ENCODE results near the gene PPP1R12B. TPM values are rescaled to one million over a fixed set of nuclear protein-coding genes. Genes with fewer than 3 reads are reported as not detected.
A peak's percentile ranks its signal among the peaks of the same experiment; 100 is the strongest.
"Not testable (repeated sequence)": the region's sequence is repeated elsewhere in the genome, so short reads cannot be mapped to it uniquely, and the experiment has no call there.

The PPP1R12B gene
- total RNA-seq, 2 donors from 2014 or later, result 21.6 to 26.0 TPM

- Mint-ChIP-seq H3K27me3 (no peaks in the 10 kb centered on the region), H3K36me3 (ENCODE audit: low read depth) (no peaks in the 10 kb centered on the region), H3K4me3 (no peak overlapping the region), H3K4me1 (no peaks in the 10 kb centered on the region), H3K9me3 (no peaks in the 10 kb centered on the region), H3K27ac (no peak overlapping the region)
- no peak for ATAC-seq (replicated peaks)
Measured at GRCh38 chr1:202596638-202597037, 248.1 kb downstream of the PPP1R12B start.

GRCh38 chr1:202597090-202597761, 248.7 kb downstream of the PPP1R12B start:
- Mint-ChIP-seq H3K9me3 (no peaks in the 10 kb centered on the region), H3K4me3 (no peak overlapping the region), H3K4me1 (no peaks in the 10 kb centered on the region), H3K27me3 (no peaks in the 10 kb centered on the region), H3K36me3 (ENCODE audit: low read depth) (no peaks in the 10 kb centered on the region), H3K27ac (peak overlapping the region; percentile 2)
- ATAC-seq (replicated peaks), result no peak

- H3K27me3 Mint-ChIP-seq, result no peaks in the 10 kb centered on the region
- no peaks in the 10 kb centered on the region for H3K9me3 Mint-ChIP-seq
- H3K36me3 Mint-ChIP-seq (ENCODE audit: low read depth), result no peaks in the 10 kb centered on the region
- no peaks in the 10 kb centered on the region for H3K4me1 Mint-ChIP-seq
- no peak overlapping the region for H3K4me3 Mint-ChIP-seq
- peak; percentile 60 for ATAC-seq (replicated peaks)
- H3K27ac Mint-ChIP-seq, result no peak overlapping the region
Measured at GRCh38 chr1:202599669-202600431, 251.4 kb downstream of the PPP1R12B start.

- H3K27me3 Mint-ChIP-seq, result no peaks in the 10 kb centered on the region
- H3K36me3 Mint-ChIP-seq (ENCODE audit: low read depth), result no peaks in the 10 kb centered on the region
- H3K9me3 Mint-ChIP-seq, result no peaks in the 10 kb centered on the region
- no peaks in the 10 kb centered on the region for H3K4me1 Mint-ChIP-seq
- H3K27ac Mint-ChIP-seq, result no peak overlapping the region
- no peak overlapping the region for H3K4me3 Mint-ChIP-seq
- ATAC-seq (replicated peaks), result no peak
Measured at GRCh38 chr1:202600432-202601041, 252.0 kb downstream of the PPP1R12B start.

- no peaks in the 10 kb centered on the region for H3K36me3 Mint-ChIP-seq (ENCODE audit: low read depth)
- no peak overlapping the region for H3K27ac Mint-ChIP-seq
- H3K9me3 Mint-ChIP-seq, result no peaks in the 10 kb centered on the region
- no peaks in the 10 kb centered on the region for H3K4me1 Mint-ChIP-seq
- no peak for ATAC-seq (replicated peaks)
- H3K27me3 Mint-ChIP-seq, result no peaks in the 10 kb centered on the region
- H3K4me3 Mint-ChIP-seq, result no peak overlapping the region
Measured at GRCh38 chr1:202603435-202603834, 254.9 kb downstream of the PPP1R12B start.

GRCh38 chr1:202605515-202605914, 257.0 kb downstream of the PPP1R12B start:
- no peaks in the 10 kb centered on the region for H3K36me3 Mint-ChIP-seq (ENCODE audit: low read depth)
- H3K4me3 Mint-ChIP-seq, result no peak overlapping the region
- no peaks in the 10 kb centered on the region for H3K9me3 Mint-ChIP-seq
- no peaks in the 10 kb centered on the region for H3K27me3 Mint-ChIP-seq
- ATAC-seq (replicated peaks), result no peak
- no peak overlapping the region for H3K27ac Mint-ChIP-seq
- H3K4me1 Mint-ChIP-seq, result no peaks in the 10 kb centered on the region

GRCh38 chr1:202612036-202612435, 263.5 kb downstream of the PPP1R12B start:
- H3K36me3 Mint-ChIP-seq (ENCODE audit: low read depth); H3K4me3 Mint-ChIP-seq; H3K4me1 Mint-ChIP-seq; H3K9me3 Mint-ChIP-seq; ATAC-seq (replicated peaks); H3K27ac Mint-ChIP-seq: not testable (repeated sequence)
- H3K27me3 Mint-ChIP-seq, result peaks cover 11% of the 10 kb centered on the region

GRCh38 chr1:202613571-202613970, 265.1 kb downstream of the PPP1R12B start:
- ATAC-seq (replicated peaks), result no peak
- H3K27ac Mint-ChIP-seq, result no peak overlapping the region
- no peaks in the 10 kb centered on the region for H3K9me3 Mint-ChIP-seq
- H3K27me3 Mint-ChIP-seq, result peaks cover 11% of the 10 kb centered on the region
- H3K36me3 Mint-ChIP-seq (ENCODE audit: low read depth), result no peaks in the 10 kb centered on the region
- peaks cover 10% of the 10 kb centered on the region for H3K4me1 Mint-ChIP-seq
- H3K4me3 Mint-ChIP-seq, result no peak overlapping the region

- not testable (repeated sequence) for H3K4me1 Mint-ChIP-seq; ATAC-seq (replicated peaks); H3K27ac Mint-ChIP-seq; H3K9me3 Mint-ChIP-seq; H3K4me3 Mint-ChIP-seq; H3K36me3 Mint-ChIP-seq (ENCODE audit: low read depth)
- H3K27me3 Mint-ChIP-seq, result peaks cover 11% of the 10 kb centered on the region
Measured at GRCh38 chr1:202614363-202615207, 266.1 kb downstream of the PPP1R12B start.

GRCh38 chr1:202615208-202615500, 266.7 kb downstream of the PPP1R12B start:
- not testable (repeated sequence) for ATAC-seq (replicated peaks); H3K4me3 Mint-ChIP-seq; H3K4me1 Mint-ChIP-seq; H3K9me3 Mint-ChIP-seq; H3K27ac Mint-ChIP-seq; H3K36me3 Mint-ChIP-seq (ENCODE audit: low read depth)
- peaks cover 11% of the 10 kb centered on the region for H3K27me3 Mint-ChIP-seq

GRCh38 chr1:202615501-202616354, 267.2 kb downstream of the PPP1R12B start:
- ATAC-seq (replicated peaks), result no peak
- peaks cover 10% of the 10 kb centered on the region for H3K4me1 Mint-ChIP-seq

GRCh38 chr1:202616355-202616915, 267.9 kb downstream of the PPP1R12B start:
- no peaks in the 10 kb centered on the region for H3K9me3 Mint-ChIP-seq
- ATAC-seq (replicated peaks), result no peak
- no peak overlapping the region for H3K4me3 Mint-ChIP-seq
- H3K27me3 Mint-ChIP-seq, result peaks cover 11% of the 10 kb centered on the region
- peak overlapping the region; percentile 26 for H3K27ac Mint-ChIP-seq
- H3K36me3 Mint-ChIP-seq (ENCODE audit: low read depth), result no peaks in the 10 kb centered on the region
- H3K4me1 Mint-ChIP-seq, result peaks cover 10% of the 10 kb centered on the region

More at GRCh38 chr1:202615501-202616354, 267.2 kb downstream of the PPP1R12B start:
- Mint-ChIP-seq H3K4me3 (no peak overlapping the region), H3K27me3 (peaks cover 11% of the 10 kb centered on the region), H3K27ac (peak overlapping the region; percentile 26), H3K9me3 (no peaks in the 10 kb centered on the region), H3K36me3 (ENCODE audit: low read depth) (no peaks in the 10 kb centered on the region)

GRCh38 chr1:202619012-202619411, 270.5 kb downstream of the PPP1R12B start:
- H3K4me3 Mint-ChIP-seq; H3K4me1 Mint-ChIP-seq; H3K9me3 Mint-ChIP-seq; H3K36me3 Mint-ChIP-seq (ENCODE audit: low read depth); ATAC-seq (replicated peaks); H3K27ac Mint-ChIP-seq: not testable (repeated sequence)
- H3K27me3 Mint-ChIP-seq, result peaks cover 11% of the 10 kb centered on the region
